Fibroblast of gingiva (primary cell): ENCODE results near the gene RALGPS1.

Experiments
- DNase-seq: peaks from one replicate; pipeline ENCODE4 v3.0.0-alpha.2; 2011; ENCODE audit warnings: low read depth

The RALGPS1 gene, protein sequence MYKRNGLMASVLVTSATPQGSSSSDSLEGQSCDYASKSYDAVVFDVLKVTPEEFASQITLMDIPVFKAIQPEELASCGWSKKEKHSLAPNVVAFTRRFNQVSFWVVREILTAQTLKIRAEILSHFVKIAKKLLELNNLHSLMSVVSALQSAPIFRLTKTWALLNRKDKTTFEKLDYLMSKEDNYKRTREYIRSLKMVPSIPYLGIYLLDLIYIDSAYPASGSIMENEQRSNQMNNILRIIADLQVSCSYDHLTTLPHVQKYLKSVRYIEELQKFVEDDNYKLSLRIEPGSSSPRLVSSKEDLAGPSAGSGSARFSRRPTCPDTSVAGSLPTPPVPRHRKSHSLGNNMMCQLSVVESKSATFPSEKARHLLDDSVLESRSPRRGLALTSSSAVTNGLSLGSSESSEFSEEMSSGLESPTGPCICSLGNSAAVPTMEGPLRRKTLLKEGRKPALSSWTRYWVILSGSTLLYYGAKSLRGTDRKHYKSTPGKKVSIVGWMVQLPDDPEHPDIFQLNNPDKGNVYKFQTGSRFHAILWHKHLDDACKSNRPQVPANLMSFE

DNA sequence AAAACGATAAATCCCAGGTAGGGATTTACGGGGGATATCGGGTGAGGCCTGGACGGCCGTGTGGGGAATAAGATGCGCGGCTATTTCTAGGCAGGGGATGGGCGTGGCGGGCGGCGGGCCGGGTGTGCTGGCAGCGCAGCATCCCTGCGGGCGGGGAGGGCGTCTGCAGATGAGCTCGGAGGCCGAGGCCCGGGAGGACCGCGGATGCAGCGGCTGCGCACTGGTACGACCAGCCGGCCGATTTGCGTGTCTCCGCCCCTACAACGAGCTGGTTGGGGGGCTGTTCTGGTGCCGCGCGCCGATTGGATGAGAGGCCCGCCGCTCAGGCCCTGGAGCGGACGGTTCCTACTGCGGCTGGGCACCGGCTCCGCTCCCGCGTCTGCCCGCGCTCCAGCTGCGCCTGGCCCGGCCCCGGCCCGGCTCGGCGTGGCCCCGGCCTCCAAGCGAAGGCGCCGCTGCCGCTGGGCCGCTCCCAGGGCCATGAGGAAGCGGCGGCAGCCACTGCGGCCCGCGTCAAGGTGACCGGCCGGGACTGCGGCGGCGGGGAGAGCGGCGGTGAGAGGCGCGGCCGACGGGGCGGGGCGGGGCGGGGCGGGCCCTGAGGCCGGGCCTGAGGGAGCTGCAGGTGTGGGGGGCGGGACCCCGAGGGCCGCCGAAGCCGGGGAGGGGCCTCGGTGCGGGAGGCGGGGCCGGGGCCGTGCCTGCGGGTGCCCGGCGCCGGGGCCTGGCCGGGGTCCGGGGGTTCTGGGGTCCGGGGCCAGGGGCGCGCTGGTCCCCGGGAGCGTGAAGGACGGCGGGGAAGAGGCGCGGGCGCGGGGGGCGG is at the start of gene RALGPS1:
RALGPS1 (plus strand) TSS at position 325 of the 823 bp plus-strand sequence. CDS start 47,508 bp downstream, outside the sequence.
- DNase-seq: peak; percentile 97

DNA sequence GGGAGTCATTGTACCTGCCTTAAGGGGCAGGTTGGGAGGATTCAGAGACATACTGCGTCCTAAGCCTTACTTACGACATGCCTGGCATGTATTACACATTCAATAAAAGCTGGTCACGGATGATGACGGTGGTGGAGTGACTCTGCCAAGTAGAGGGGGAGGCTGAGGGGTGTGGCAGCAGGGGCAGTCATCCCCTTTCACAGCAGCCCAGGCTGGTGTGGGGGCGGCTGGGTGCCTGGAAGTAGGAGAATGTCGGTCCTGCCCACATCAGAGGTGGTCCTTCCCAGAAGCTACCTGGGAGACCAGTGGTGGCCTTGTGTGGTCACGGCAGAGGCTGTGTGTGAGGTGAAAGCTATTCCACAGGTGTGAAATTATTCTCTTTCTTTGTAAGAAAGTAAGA is 45.2 kb upstream of the RALGPS1 start:
- DNase-seq: no peak

DNA sequence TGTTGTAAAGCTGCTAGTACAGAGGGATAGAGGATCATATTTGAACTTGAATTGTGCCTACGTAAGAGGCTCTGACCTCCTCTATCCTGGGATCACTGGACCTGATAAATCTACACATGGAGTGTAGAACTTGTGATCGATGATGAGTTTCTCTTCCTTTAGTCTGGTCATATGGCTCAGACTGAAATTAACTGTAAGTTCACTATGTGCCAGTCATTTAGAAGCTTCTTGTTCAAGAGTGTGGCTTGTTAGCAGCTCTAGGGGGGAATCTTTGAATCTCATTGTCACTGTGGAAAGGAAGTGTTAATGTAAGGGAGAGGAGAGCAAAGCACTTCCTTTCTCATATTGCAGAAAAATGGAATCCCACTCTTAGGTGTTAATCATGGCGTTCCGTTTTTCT is 42.1 kb upstream of the RALGPS1 start:
- DNase-seq: no peak

DNA sequence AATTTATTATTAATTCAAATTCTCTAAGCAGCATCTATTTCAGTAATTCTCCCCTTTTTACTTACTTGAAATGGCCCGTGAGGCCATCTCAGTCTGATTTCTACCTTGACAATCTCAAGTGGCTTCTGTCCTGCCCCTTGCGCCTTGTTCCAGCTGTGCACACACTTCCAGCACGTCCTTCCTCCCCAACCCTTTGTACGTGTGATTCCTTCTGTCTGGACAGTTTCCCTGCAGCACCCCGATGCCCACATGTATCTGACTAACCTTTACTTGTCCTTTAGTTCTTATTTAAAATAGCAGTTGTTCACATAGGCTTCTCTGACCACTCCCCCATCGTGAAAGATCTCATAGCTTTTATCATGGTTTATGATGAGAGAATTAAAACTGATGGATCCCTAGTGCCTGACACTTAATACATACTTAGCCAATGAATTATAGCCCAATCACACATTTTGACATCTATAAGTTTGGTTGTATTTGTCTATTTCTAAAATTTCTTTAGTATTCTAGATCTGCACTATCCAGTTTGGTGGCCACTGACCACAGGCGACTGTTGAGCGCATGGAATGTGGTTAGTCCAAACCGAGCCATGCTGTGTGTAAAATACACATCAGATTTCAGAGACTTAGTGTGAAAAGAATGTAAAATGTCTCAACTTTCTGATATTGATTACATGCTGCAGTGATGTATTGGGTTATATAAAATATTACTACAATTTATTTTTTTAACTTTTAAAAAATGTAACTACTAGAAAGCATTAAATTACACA is 39.9 kb upstream of the RALGPS1 start:
- peak; percentile 62 for DNase-seq

DNA sequence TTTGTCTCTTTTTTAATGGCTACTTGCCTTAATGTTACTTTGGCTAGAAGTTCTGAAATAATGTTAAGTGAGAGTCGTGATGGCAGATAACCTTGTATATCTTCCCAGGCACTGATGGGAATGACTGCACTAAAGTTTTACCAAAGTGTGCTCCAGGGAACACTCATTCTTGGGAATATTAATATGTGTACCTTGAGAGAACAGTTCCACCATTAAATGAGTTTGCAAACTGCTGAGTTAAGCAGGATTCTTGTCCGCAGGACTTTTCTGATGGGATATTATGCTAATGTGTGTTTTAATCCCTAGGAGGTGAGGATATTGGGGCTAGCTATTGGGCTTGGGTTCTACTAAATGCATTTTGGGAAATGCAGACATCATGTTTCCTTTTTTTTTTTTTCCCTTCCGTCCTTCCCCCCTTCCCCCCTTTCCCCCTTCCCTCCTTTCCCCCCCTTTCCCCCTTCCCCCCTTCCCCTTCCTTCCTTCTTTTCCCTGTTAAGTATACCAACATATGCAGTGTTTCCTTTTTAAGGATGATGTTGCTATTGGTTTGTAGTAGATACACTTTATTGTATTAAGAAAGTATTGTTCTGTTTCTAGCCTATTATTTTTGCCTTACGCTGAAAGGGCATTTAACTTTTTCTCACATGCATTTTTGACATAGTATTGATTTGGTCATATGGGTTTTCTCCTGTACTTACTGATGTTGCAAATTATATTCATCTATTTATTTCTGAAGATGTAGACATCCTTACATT is 38.6 kb upstream of the RALGPS1 start:
- no peak for DNase-seq

DNA sequence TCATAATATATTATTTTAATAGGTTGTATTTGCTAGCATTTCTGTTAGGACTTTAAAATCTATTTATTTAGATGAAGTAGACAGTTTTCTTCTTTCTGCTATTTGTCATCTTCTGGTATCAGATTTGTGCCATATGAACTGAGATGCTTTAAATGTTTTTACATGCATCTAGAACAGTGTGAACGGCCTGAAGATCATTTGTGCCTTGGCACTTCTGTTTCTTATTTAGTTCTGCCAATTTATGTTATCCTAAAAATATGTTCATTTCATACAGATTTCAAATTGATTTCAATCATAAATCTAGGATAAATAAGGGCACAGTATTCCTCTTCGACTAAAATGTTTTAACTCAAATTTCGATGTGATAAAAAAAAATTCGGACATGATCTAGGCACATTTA is 38.1 kb upstream of the RALGPS1 start:
- DNase-seq: no peak

DNA sequence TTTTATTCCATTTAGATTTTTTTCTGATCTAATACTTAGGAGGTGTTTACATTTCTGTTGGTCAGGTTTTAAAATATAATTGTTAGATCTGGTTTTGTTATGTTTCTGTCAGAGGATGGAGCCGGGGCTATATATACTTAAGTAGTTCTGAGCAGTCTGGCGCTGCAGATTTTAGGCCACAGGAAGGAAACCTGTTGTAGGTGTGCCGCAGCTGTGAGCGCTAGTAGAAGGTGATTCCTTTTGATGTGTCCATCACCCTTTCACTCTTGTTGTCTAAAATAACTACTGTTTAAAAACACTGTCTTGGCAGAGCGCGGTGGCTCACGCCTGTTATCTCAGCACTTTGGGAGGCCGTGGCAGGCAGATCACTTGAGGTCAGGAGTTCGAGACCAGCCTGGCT is 37.2 kb upstream of the RALGPS1 start:
- DNase-seq: no peak

DNA sequence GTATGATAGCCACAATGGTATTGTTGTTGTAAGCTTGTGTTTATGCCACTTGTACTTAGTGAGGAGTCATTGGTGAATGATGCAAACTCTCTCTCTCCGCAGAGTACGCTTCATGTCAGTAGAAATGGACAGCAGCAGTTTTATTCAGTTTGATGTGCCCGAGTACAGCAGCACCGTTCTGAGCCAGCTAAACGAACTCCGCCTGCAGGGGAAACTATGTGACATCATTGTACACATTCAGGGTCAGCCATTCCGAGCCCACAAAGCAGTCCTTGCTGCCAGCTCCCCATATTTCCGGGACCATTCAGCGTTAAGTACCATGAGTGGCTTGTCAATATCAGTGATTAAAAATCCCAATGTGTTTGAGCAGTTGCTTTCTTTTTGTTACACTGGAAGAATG is 35.3 kb upstream of the RALGPS1 start:
- DNase-seq: no peak

DNA sequence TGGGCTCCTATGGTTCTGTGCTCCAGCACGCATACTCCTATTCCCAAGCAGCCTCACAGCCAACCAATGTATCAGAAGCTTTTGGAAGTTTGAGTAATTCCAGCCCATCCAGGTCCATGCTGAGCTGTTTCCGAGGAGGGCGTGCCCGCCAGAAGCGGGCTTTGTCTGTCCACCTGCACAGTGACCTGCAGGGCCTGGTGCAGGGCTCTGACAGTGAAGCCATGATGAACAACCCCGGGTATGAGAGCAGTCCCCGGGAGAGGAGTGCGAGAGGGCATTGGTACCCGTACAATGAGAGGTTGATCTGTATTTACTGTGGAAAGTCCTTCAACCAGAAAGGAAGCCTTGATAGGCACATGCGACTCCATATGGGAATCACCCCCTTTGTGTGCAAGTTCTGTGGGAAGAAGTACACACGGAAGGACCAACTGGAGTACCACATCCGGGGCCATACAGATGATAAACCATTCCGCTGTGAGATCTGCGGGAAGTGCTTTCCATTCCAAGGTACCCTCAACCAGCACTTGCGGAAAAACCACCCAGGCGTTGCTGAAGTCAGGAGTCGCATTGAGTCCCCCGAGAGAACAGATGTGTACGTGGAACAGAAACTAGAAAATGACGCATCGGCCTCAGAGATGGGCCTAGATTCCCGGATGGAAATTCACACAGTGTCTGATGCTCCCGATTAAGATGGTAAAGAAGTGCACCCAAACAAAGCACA is 34.2 kb upstream of the RALGPS1 start:
- DNase-seq: no peak

DNA sequence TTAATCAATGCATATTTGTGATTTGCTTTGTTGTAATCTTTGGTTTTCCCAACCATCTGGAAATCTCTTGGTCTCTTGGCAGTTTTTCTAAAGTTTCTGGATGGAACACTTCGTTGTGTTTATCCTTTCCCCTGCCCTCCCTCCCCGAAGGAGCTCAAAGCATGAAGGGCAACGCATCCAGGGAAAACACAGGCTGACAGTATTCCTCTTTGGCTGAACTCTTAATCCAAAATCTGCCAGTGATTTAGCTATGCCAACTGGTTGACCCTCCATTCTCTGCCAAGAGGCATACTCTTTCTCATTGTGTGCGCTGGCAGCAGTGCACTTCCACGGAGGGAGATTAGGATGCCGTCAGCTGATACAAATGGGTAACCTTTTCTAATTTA is 33.6 kb upstream of the RALGPS1 start:
- DNase-seq: peak; percentile 36

DNA sequence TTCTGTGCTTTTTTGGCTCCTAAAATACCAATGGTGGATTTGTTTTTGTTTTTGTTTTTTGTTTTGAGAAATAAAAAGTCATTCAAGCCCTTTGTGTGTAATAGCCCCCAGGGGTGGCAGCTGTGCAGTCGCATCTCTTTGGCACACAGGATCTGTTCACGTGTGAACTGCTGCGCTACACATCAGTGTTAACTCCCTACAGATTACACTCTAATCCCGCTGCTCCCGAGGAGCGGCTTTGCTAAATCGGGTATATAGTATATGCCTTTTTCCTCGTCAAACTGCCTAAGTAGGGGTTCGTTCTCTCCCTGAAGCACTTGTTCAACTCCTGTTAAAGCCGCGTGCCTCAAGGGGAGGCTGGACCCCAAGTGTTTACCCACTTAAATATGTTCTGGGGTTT is 31.8 kb upstream of the RALGPS1 start:
- no peak for DNase-seq

DNA sequence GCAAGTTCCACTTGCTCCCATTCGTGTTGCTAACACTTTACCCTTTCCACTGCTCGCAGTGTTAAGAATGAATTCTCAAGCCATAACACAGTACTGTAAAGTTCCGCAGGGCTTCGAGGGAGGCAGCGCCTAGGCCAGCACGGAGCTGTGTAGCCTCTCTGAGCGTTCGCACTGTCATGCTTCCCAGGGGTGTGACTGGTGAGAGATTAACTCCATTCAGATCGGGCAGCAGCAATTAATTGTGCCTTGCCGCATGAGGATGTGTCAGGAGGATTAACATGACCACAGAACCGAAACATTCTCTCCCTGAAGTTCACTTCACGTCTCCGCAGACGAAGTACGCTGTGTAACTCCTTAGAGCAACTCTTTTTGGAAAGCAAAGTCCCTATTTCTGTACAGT is 30.9 kb upstream of the RALGPS1 start:
- no peak for DNase-seq

DNA sequence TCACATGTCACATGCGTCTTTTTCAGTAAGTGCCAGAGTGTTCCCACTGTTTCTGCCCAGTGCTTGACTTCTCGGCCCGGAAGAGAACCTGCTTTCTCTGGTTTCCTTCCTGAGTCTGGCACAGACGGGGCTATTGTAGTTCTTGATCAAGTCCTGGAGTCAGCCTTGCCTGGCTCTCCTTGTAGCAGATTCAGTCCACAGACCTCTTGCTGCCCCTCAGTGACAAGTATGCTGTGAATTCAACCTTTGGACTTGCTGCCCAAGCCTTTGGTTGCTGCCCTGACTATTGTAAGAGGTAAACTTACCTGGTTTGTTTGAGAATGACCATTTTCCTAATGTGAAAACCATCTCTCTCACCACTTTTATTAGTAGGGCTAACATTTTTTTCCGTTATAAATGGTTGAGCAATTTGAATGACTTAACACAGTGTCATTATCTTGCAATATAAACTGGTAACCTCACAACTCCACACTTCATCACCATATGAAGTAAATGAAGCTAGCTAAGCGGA is 29.4 kb upstream of the RALGPS1 start:
- DNase-seq: peak; percentile 17

DNA sequence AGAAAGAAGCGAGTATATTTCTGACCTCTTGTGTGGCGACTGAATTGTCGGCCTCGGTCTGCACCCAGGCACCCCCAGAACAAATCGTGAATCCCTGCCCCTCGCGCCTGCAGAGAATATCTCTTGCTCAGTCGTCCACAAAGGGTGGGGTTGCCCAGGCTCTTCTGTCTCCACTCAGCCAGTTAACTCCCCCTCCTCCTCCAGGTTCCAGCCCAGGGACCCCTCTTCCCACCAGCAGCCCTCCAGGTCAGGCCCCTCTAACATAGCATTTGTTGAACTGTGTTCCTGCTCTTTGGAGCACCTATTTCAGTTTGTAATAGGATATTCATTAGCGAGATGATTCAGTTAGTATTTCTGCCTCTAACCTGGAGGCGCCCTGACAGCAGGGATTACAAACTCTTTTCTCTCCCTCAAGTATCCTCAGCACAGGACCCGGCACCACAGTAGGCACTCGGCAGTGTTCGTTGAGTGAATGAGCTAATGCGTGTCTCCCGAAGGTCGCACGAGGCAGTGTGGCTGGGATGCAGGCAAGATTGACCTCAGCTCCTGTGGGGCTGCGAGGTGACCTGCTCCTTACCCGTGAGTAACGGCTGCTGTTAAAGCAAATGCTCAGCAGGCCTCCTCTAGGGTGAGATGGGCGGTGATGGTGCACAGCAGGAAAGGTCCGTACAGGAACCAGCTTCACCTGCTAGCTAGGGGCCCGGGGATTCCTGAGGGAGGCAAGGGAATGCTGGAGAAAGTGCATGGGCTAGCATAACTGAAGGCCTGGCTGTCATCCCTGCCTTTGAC is 28.4 kb upstream of the RALGPS1 start:
- no peak for DNase-seq

DNA sequence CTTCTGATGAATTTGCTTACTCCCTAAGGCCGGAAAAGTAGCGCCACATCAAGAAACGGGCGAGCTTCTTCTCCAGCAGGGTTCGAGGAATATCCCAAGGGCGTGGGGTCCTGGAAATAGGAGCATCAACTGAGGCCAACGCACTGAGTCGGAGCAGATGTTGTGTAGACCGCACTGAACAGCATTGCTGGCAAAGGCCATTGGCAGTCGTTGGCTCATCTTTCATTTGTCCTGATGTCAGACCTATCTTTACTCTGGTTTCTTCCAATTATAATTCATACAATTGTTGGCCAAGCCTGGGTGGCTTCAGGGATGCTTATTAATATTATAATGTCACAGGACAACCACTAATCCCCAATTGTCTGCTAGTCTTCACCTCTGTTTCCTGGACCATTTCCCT is 27.7 kb upstream of the RALGPS1 start:
- DNase-seq: no peak

DNA sequence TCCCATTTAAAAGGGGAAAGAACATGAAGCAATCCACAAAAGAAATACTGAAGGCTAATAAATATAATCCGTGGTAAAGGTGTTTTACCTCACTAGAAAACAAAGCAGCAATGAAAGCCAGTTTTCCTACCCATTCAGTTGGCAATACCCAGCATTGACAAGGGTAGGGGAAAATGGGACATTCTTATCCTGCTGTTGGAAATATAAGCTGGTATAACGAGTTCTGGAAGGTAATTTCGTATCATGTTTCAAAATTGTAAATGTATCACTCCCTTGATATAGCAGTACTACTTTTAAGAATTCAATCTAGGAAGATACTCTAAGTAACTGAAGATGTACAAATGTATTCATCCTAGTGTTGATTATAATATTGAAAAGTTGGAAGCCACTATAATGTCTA is 22.9 kb upstream of the RALGPS1 start:
- DNase-seq: no peak

DNA sequence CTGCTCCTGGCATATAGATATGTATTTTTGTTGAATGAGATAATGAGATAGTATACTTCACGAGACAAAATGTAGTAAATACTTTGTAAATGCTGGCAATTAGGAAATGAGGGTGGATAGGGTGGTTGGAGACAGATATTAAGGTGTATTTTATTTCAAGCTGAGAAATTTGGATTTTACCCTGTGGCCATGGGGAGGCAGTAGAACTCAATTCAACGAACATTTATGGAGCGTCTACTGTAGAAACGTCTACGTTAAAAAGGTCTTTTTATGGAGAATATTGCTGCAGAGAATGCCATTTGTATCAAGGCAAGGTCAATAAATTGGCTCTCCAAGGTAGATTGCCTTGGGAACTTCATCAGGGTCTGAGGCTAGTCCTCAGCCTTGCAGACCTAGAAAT is 21.5 kb upstream of the RALGPS1 start:
- no peak for DNase-seq

DNA sequence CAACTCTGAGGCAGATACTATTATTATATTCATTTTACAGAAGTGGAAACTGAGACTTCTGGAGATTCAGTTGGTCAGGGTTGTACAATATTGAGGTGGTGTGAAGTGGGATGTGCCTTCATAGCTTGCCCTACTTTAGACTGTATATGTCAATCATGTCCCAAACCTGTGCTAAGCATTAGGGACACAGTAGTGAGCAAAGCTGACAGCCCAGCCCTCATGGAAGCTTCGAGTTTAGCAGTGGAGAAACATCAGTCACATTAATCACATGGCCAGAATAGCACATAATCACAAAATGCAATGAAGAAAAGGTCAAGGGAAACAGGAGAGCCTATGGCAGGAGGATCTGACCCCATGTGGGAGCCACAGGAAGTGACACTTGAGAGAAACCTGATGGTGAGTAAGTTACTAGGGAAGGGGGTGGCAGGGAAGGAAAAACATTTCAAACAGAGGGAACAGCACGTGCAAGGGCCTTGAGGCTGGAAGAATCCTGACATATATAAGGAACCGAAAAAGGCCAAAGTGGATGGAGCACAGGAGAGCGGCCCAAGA is 20.5 kb upstream of the RALGPS1 start:
- DNase-seq: no peak

DNA sequence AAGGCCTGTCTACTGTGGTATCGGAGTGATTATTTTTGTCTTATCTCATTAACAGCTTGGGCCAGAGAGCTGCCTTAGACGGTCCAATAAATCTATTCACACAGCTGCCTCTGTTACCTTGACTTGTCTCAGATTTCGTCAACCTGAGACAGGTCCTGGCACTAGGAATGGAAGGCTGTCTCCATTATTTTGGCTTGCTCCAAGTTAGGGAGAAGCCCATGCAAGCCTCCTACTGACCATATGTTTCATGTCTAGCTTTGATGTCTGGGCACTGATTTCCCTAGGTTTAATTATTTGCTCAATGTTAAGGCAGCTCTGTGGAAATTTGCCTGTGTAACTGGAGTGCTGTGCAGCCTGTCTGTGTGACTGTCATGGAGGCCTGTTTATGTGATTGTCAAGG is 12.4 kb upstream of the RALGPS1 start:
- DNase-seq: no peak

DNA sequence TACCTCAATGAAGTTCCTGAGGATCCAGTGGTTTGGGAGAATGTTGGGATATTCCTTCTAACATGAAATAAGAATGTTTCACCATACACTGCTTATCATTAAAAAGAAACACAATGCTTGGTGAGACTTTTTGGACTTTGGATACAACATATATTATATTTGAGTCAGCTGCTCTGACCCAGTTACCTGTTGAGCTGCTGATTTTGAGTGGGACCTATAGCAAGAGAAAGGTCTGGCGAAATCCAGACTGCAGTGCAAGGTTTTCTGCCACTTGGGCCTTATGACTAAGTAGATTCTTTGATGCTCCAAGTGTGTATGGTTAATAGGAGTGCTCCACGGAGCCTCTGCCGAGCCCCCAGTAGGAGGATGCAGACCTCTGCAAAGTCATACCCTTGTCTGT is 10.0 kb upstream of the RALGPS1 start:
- no peak for DNase-seq
